Transverse colon (tissue), 4 donors: ENCODE results near the gene TP53I11. TPM values are rescaled to one million over a fixed set of nuclear protein-coding genes. Genes with fewer than 3 reads are reported as not detected.

Experiments used
- DNase-seq: peaks from one replicate; pipeline ENCODE4 v3.0.0-alpha.2; 2019
- H3K27ac ChIP-seq, 4 donors: fragments of 200-600 bp; sonication (generic); 2 replicates each; pipeline ENCODE4 v1.5.1; 2016 to 2018; ENCODE audit warnings: inconsistent platforms in 4 of 4
- H3K27me3 ChIP-seq: fragments of 200-600 bp; sonication (generic); 2 replicates; pipeline ENCODE4 v1.5.1; 2017; ENCODE audit warnings: inconsistent platforms
- H3K36me3 ChIP-seq, 4 donors: fragments of 200-600 bp; sonication (generic); 2 replicates each; pipeline ENCODE4 v1.5.1; 2017 to 2019; ENCODE audit warnings: inconsistent platforms in 4 of 4
- H3K4me1 ChIP-seq, 4 donors: fragments of 200-600 bp; sonication (generic); 2 replicates each; pipeline ENCODE4 v1.5.1; 2017 to 2020; ENCODE audit warnings: inconsistent platforms in 4 of 4
- H3K4me3 ChIP-seq, 4 donors: fragments of 200-600 bp; sonication (generic); 1 replicate in 1 of 4; 2 replicates in 3 of 4; pipeline versions ENCODE4 v1.5.1 to v1.6.1; 2017 to 2019; ENCODE audit warnings: inconsistent platforms in 4 of 4
- H3K9me3 ChIP-seq, 2 donors: fragments of 200-600 bp; sonication (generic); 2 replicates each; pipeline ENCODE4 v1.5.1; 2017 to 2019; ENCODE audit warnings: inconsistent platforms in 2 of 2
- EP300 ChIP-seq: sonication (generic); formaldehyde crosslinking; IDR thresholded peaks from one replicate; pipeline ENCODE4 v1.6.1; 2017; ENCODE audit warnings: antibody characterized with exemption, low read depth
- POLR2A ChIP-seq: fragments of 450-650 bp; IDR thresholded peaks from one replicate; pipeline ENCODE4 v1.6.1; 2016; ENCODE audit warnings: antibody characterized with exemption, mild to moderate bottlenecking, moderate library complexity
- POLR2AphosphoS5 ChIP-seq, 3 donors: sonication (generic); formaldehyde crosslinking; IDR thresholded peaks; one replicate each; pipeline ENCODE4 v1.6.1; 2016; ENCODE audit warnings: antibody characterized with exemption in 3 of 3
- WGBS, 2 donors: methylation state at CpG; one replicate each; pipeline ENCODE4 v1.1.5; 2018; ENCODE audit warnings: low coverage in 1 of 2; 5-methylcytosine and 5-hydroxymethylcytosine counted together
- in situ Hi-C, 4 donors: fragments of 200-750 bp; cut with MboI; loops; one replicate each; pipeline versions ENCODE4 v1.15.0 to v1.15.1; 2017; ENCODE audit warnings: low sequenced_read_pairs in 3 of 4, low pct_ligation_motif_present in 1 of 4, low pct_unique_long_range_greater_than_20kb in 1 of 4
- intact Hi-C: fragments of 100-400 bp; cut with DNase I; formaldehyde crosslinking; loops from one replicate; pipeline ENCODE4 v1.15.1; 2023; ENCODE audit warnings: low total_unique reads
- total RNA-seq, 4 donors: library from RNA; depleted of rRNA; stranded (reverse); fragments of >200 nt; gene quantifications; one replicate each; pipeline ENCODE4 v1.1.0, GENCODE V29; 2016
- TF ChIP-seq, protein P1 (sequence below), 5 experiments: fragments of 200-600 bp in 3 of 5; fragments of 450-650 bp in 2 of 5; sonication (generic) in 3 of 5; IDR thresholded peaks; 1 replicate in 2 of 5; 2 replicates in 3 of 5; pipeline ENCODE4 v1.5.1; 2016 to 2017; ENCODE audit warnings: antibody characterized with exemption in 5 of 5, inconsistent platforms in 3 of 5, mild to moderate bottlenecking in 2 of 5, moderate library complexity in 1 of 5

TP53I11 gene
- total RNA-seq, 4 donors from 2014 or later: 41.5 to 90.0 (median 56.4) TPM

DNA sequence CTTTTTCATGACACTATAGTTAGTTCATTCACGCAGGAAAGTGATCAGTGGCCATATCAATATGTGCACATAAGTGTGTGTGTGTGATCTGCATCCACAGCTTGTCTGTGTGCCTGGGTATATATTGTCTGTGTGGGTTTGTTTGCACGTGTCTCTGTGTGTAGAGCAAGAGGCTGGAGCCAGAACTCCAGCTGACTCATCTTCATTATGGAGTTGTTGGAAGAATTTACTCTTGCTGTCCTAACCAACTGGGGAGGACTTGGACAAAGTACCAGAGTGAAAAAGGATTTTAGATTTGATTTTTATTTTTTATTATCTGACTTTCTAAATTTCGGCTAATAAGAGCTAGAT, 63.9 kb downstream of the TP53I11 start:
- WGBS, 2 donors: 57 to 83% methylated on average over 1 to 3 of the region's 3 CpGs
- no peak overlapping the region for H3K4me3 ChIP-seq
- no peak for DNase-seq
- intact Hi-C loops (no loop called here), in situ Hi-C loops (loop anchor here in 2 of 4 donors (25.0 kb wide), 2 partner anchors 149 to 574 kb away; partner anchors contain the start of genes ALX4 (in 1 of the 2) and TSPAN18 (in 1 of the 2))
- TF ChIP-seq POLR2A (no peak), POLR2AphosphoS5 (IDR thresholded peaks at IDR 0.05) (no peak), EP300 (no peak)
- TF ChIP-seq, protein P1, sequence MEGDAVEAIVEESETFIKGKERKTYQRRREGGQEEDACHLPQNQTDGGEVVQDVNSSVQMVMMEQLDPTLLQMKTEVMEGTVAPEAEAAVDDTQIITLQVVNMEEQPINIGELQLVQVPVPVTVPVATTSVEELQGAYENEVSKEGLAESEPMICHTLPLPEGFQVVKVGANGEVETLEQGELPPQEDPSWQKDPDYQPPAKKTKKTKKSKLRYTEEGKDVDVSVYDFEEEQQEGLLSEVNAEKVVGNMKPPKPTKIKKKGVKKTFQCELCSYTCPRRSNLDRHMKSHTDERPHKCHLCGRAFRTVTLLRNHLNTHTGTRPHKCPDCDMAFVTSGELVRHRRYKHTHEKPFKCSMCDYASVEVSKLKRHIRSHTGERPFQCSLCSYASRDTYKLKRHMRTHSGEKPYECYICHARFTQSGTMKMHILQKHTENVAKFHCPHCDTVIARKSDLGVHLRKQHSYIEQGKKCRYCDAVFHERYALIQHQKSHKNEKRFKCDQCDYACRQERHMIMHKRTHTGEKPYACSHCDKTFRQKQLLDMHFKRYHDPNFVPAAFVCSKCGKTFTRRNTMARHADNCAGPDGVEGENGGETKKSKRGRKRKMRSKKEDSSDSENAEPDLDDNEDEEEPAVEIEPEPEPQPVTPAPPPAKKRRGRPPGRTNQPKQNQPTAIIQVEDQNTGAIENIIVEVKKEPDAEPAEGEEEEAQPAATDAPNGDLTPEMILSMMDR (IDR thresholded peaks at IDR 0.05): no peak
- H3K27me3 ChIP-seq: no peaks in the 10 kb centered on the region
- peak overlapping the region; percentile 37 to 68 (median 58) for H3K27ac ChIP-seq
- H3K4me1 ChIP-seq: peaks cover 0 to 18% (median 11%) of the 10 kb centered on the region in 4 donors
- no peaks in the 10 kb centered on the region for H3K36me3 ChIP-seq
- no peaks in the 10 kb centered on the region for H3K9me3 ChIP-seq

DNA sequence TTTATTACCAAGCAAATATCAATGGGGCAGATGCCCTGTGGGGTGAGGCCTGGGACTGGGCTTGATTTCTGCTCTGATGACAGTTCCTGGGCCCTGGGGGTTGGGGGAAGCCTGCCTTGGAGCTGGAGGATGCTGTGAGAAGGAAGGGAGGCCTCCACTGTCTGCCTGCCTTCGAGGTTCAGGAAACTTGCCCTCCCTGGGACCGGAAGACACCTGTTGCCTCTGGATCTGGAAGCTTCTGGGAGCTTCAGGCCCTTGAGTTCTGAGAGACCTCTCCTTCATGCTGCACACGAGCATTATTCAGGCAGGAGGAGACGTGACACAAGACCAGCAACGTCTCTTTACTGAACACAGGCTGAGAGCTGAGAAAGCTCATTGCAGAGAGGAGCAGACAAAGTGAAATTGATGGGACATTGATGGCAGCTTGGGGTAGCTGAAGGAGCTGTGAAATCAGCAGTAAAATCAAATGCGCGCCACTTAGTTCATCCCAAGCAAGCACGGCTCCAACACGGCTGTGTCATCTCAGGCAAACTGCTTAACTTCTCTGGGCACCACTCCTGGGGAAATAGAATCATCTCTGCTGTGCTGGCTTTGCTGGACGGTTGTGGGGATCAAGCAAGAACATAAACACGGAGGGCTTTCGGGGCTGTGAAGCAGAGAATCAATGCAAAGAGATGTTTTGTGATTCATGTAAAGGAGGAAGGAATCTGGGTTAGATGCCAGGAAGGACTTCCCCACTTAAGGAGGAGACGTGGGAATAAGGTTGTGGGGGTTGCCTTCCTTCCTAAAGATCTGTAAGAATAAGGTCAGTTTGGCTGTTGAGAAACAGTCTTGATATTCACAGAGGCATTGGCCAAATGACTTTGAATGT, 64.5 kb downstream of the TP53I11 start:
- in situ Hi-C loops (loop anchor here in 2 of 4 donors (25.0 kb wide), 2 partner anchors 149 to 574 kb away; partner anchors contain the start of genes ALX4 (in 1 of the 2) and TSPAN18 (in 1 of the 2)), intact Hi-C loops (no loop called here)
- Histone ChIP-seq H3K36me3 (no peaks in the 10 kb centered on the region), H3K27me3 (no peaks in the 10 kb centered on the region), H3K27ac (peak overlapping the region in 3 of 4 donors; percentile 50 to 68 (median 66)), H3K9me3 (no peaks in the 10 kb centered on the region), H3K4me3 (no peak overlapping the region), H3K4me1 (peaks cover 0 to 18% (median 11%) of the 10 kb centered on the region in 4 donors)
- 40 to 78% methylated on average over 2 to 13 of the region's 13 CpGs for WGBS, 2 donors
- no peak for TF ChIP-seq POLR2A
- TF ChIP-seq, protein P1 (IDR thresholded peaks at IDR 0.05): no peak
- no peak for TF ChIP-seq EP300
- no peak for TF ChIP-seq POLR2AphosphoS5 (IDR thresholded peaks at IDR 0.05)
- DNase-seq: no peak

DNA sequence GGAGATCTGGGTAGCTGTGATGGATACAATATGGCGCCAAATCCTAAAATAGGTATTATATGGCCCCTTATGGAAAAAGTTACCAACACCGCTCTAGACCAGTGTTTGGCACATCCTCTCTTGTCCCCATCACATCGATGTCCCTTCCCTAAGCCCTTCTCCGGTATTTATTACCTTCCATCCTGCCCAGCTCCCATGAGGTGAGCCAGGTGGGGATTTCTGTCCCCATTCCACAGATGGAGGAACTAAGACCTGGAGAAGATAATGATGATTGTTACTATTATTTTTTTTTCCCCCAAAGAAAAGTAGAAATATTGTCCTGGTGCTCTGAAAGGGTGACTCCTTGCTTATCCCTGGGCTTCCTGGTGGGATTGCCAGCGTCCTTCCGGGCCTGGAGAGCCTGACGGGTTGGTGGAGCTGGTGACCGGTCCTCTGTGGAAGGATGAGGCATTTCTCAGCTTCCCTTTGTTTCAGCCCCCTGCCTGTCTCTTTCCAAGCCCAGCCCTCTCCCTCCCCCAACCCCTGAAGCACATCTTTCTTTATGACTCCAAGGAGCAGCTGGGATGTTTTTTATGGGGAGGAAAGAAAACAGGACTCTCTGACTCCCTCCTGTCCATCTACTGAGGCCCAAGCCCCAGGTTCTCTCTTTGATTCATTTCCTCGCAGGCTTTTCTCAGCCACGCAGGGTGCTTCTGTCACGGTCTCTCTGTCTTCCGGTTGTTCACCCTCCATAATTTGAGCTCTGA, 65.4 kb downstream of the TP53I11 start:
- TF ChIP-seq, protein P1 (IDR thresholded peaks at IDR 0.05): no peak
- TF ChIP-seq POLR2A: no peak
- TF ChIP-seq POLR2AphosphoS5 (IDR thresholded peaks at IDR 0.05): no peak

GRCh38 chr11:44884056-44884455, 66.6 kb downstream of the TP53I11 start:
- in situ Hi-C loops (loop anchor here in 2 of 4 donors (25.0 kb wide), 2 partner anchors 147 to 572 kb away; partner anchors contain the start of genes ALX4 (in 1 of the 2) and TSPAN18 (in 1 of the 2)), intact Hi-C loops (no loop called here)
- Histone ChIP-seq H3K4me3 (no peak overlapping the region), H3K9me3 (no peaks in the 10 kb centered on the region), H3K4me1 (peaks cover 0 to 18% (median 11%) of the 10 kb centered on the region in 4 donors), H3K27ac (no peak overlapping the region), H3K36me3 (no peaks in the 10 kb centered on the region), H3K27me3 (peaks cover 4% of the 10 kb centered on the region)
- 67% methylated on average over 6 of the region's 6 CpGs; no CpG with 5 or more reads in 1 of the 2 donors for WGBS, 2 donors
- TF ChIP-seq EP300 (no peak), POLR2A (no peak), POLR2AphosphoS5 (IDR thresholded peaks at IDR 0.05) (no peak)
- TF ChIP-seq, protein P1 (IDR thresholded peaks at IDR 0.05): no peak
- peak; percentile 23 for DNase-seq

More for the DNA sequence above, 65.4 kb downstream of the TP53I11 start:
- Histone ChIP-seq H3K27me3 (no peaks in the 10 kb centered on the region), H3K36me3 (no peaks in the 10 kb centered on the region), H3K4me1 (peaks cover 0 to 18% (median 11%) of the 10 kb centered on the region in 4 donors), H3K27ac (peak overlapping the region in 3 of 4 donors; percentile 50 to 68 (median 66)), H3K9me3 (no peaks in the 10 kb centered on the region), H3K4me3 (no peak overlapping the region)
- 75 to 86% methylated on average over 7 to 12 of the region's 12 CpGs for WGBS, 2 donors
- intact Hi-C loops: no loop called here
- in situ Hi-C loops: loop anchor here in 2 of 4 donors (25.0 kb wide), 2 partner anchors 148 to 573 kb away; partner anchors contain the start of genes ALX4 (in 1 of the 2) and TSPAN18 (in 1 of the 2)
- no peak for DNase-seq
